Naive thymus-derived CD4-positive, alpha-beta T cell (primary cell): Measurements from ENCODE around the gene SMAP1. TPM values are rescaled to one million over a fixed set of nuclear protein-coding genes. Genes with fewer than 3 reads are reported as not detected.
A peak's percentile ranks its signal among the peaks of the same experiment; 100 is the strongest.

ENCODE experiments used
- ATAC-seq: fragments of 150-1000 bp; cut with Tn5 transposase; 2 replicates; pipeline ENCODE4 v1.10.0; 2021; ENCODE audit warnings: mild to moderate bottlenecking, moderate library complexity
- CTCF ChIA-PET: fragments of 350-600 bp; sonication (Branson Sonifier 250); formaldehyde crosslinking; loops from one replicate; lab custom pipeline; 2021; ENCODE audit warnings: antibody characterized with exemption; lab: Charles Lee
- POLR2A ChIA-PET: fragments of 350-600 bp; sonication (Branson Sonifier 250); formaldehyde crosslinking; loops from one replicate; lab custom pipeline; 2021; ENCODE audit warnings: antibody characterized with exemption, inconsistent platforms; lab: Charles Lee
- DNase-seq, 9 donors: peaks; one replicate each; pipeline versions ENCODE4 v3.0.0 to v3.0.0-alpha.2; 2020 to 2022; ENCODE audit warnings: mixed read lengths in 1 of 9
- H3K27ac ChIP-seq: one replicate; pipeline ENCODE4 v1.7.0; 2013; ENCODE audit warnings: mild to moderate bottlenecking, low read depth, low read length, moderate library complexity
- H3K27me3 ChIP-seq, 2 donors: one replicate each; pipeline ENCODE4 v1.7.0; 2013; ENCODE audit warnings: low read length in 2 of 2, mild to moderate bottlenecking in 2 of 2, moderate library complexity in 2 of 2; ENCODE audit not compliant: control insufficient read depth in 2 of 2, insufficient read depth in 2 of 2
- H3K36me3 ChIP-seq, 3 experiments: 1 replicate in 2 of 3; 2 replicates in 1 of 3; pipeline ENCODE4 v1.7.0; 2013; ENCODE audit warnings: low read length in 3 of 3, mild to moderate bottlenecking in 3 of 3, moderate library complexity in 1 of 3; ENCODE audit not compliant: insufficient read depth in 3 of 3, control insufficient read depth in 2 of 3
- H3K4me1 ChIP-seq, 2 donors: one replicate each; pipeline ENCODE4 v1.7.0; 2013; ENCODE audit warnings: low read length in 2 of 2, mild to moderate bottlenecking in 2 of 2, moderate library complexity in 1 of 2; ENCODE audit not compliant: control insufficient read depth in 2 of 2, insufficient read depth in 2 of 2
- H3K4me3 ChIP-seq: 2 replicates; pipeline ENCODE4 v1.7.0; 2013; ENCODE audit warnings: mild to moderate bottlenecking, low read length
- H3K9me3 ChIP-seq, 3 experiments: 1 replicate in 2 of 3; 2 replicates in 1 of 3; pipeline ENCODE4 v1.7.0; 2013; ENCODE audit warnings: low read length in 3 of 3; ENCODE audit not compliant: control insufficient read depth in 2 of 3
- H3K27ac Mint-ChIP-seq, 9 donors: one replicate each; pipeline ENCODE4 v1.8.0; 2020 to 2022; ENCODE audit warnings: mixed read lengths in 9 of 9, mild to moderate bottlenecking in 8 of 9, moderate library complexity in 5 of 9, inconsistent platforms in 2 of 9
- H3K27me3 Mint-ChIP-seq, 5 donors: one replicate each; pipeline ENCODE4 v1.8.0; 2021 to 2022; ENCODE audit warnings: mixed read lengths in 5 of 5, mild to moderate bottlenecking in 1 of 5
- H3K36me3 Mint-ChIP-seq, 5 donors: one replicate each; pipeline ENCODE4 v1.8.0; 2020 to 2022; ENCODE audit warnings: mixed read lengths in 5 of 5, mild to moderate bottlenecking in 3 of 5, inconsistent platforms in 1 of 5
- H3K4me1 Mint-ChIP-seq, 7 donors: one replicate each; pipeline ENCODE4 v1.8.0; 2020 to 2022; ENCODE audit warnings: mixed read lengths in 7 of 7, mild to moderate bottlenecking in 3 of 7, inconsistent platforms in 1 of 7
- H3K4me3 Mint-ChIP-seq, 10 donors: one replicate each; pipeline ENCODE4 v1.8.0; 2020 to 2022; ENCODE audit warnings: mild to moderate bottlenecking in 10 of 10, mixed read lengths in 10 of 10, moderate library complexity in 6 of 10, inconsistent platforms in 2 of 10
- H3K9me3 Mint-ChIP-seq, 11 donors: one replicate each; pipeline ENCODE4 v1.8.0; 2020 to 2022; ENCODE audit warnings: mixed read lengths in 11 of 11, mild to moderate bottlenecking in 4 of 11, inconsistent platforms in 1 of 11, moderate library complexity in 1 of 11
- intact Hi-C, 2 donors: fragments of 100-400 bp; cut with micrococcal nuclease; formaldehyde crosslinking; loops; one replicate each; pipeline ENCODE4 v1.15.1; 2023
- polyA plus RNA-seq, 2 donors: library from polyadenylated mRNA; unstranded; fragments of 300-500 nt; fragmentation: Illumina TruSeq; gene quantifications; one replicate each; pipeline ENCODE4 v1.2.3, GENCODE V29; 2021
- total RNA-seq, 6 experiments: library from RNA in 5 of 6; stranded (reverse) in 5 of 6; gene quantifications; 1 replicate in 5 of 6; 2 replicates in 1 of 6; pipeline ENCODE4 v1.2.3 and lab custom pipeline; 2021 to 2026

SMAP1 gene
- total and polyA plus RNA-seq, 7 experiments from 2014 or later, result 11.3 to 45.7 (median 19.7) TPM

DNA sequence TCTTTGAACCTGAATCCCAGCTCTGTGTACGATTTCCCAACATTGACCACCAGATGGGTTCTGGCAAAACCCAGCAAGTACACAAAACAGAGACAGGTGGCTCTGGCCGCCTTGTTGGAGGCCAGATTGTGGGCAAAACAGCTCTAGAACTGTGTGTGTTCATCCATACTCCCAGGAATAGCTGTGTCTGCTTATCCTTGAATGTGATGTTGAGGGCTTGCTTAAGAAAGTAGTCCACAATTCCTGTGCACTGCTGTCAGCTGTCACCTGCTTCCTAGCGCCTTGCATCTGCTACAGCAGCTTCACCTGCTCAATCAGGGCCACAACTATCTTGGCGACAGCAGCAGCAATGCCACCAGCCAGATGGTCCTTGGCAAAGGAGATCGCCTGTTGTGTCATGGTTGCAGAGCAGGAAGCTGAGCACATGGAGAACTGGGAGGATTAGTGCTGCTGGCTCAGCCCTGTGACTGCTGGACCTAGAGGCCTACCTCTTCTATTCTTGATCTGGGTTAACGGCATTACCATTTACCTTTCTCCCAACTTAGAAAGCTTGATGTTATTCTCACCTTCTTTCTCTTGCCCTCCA, 3.7 kb upstream of the SMAP1 start:
- no peak overlapping the region for H3K4me3 Mint-ChIP-seq
- ChIA-PET POLR2A (no interaction called here), CTCF (no interaction called here)
- H3K27ac Mint-ChIP-seq, result no peak overlapping the region
- H3K9me3 ChIP-seq, result no peaks in the 10 kb centered on the region
- intact Hi-C loops, result no loop called here
- H3K27me3 ChIP-seq, result no peaks in the 10 kb centered on the region
- peaks cover 12% of the 10 kb centered on the region in 2 donors for H3K4me1 ChIP-seq
- peaks cover 13 to 20% (median 17%) of the 10 kb centered on the region in 7 donors for H3K4me1 Mint-ChIP-seq
- peaks cover 0 to 18% (median 10%) of the 10 kb centered on the region in 5 donors for H3K27me3 Mint-ChIP-seq
- no peak overlapping the region for H3K4me3 ChIP-seq
- ATAC-seq (no peak), DNase-seq (no peak)
- H3K27ac ChIP-seq, result no peak overlapping the region
- peaks cover 0 to 7% (median 0%) of the 10 kb centered on the region in 3 experiments for H3K36me3 ChIP-seq
- peaks cover 0 to 10% (median 4%) of the 10 kb centered on the region in 5 donors for H3K36me3 Mint-ChIP-seq
- peaks cover 0 to 3% (median 0%) of the 10 kb centered on the region in 11 donors for H3K9me3 Mint-ChIP-seq

DNA sequence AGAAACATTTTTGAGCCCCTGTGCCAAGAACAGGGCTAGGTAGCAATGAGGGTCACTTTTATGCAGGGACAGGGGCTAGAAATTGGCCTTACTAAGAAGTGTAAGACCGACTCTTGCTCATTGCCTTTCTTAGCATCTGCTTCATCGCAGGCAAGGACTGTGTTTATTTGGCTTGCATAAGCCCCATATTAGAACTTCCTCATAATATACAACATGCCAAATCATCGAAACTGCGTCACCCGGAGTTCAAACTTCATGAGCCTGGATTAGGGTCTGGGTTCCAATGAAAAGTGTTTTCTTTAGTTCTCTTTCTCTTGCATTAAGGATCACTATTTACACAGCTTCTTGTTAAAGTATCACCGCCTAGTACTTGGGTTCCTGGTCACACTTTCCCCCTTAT, 977 bp upstream of the SMAP1 start:
- H3K4me3 Mint-ChIP-seq, result peak overlapping the region; percentile 83 to 96 (median 89)
- H3K4me1 Mint-ChIP-seq, result peaks cover 32 to 46% (median 43%) of the 10 kb centered on the region in 7 donors
- H3K4me1 ChIP-seq, result peaks cover 18 to 22% of the 10 kb centered on the region in 2 donors
- peak overlapping the region; percentile 92 to 98 (median 95) for H3K27ac Mint-ChIP-seq
- peaks cover 0 to 23% (median 4%) of the 10 kb centered on the region in 5 donors for H3K36me3 Mint-ChIP-seq
- H3K27ac ChIP-seq, result peak overlapping the region; percentile 82
- DNase-seq (no peak), ATAC-seq (no peak)
- ChIA-PET CTCF (interaction anchor here (1.3 kb wide), 1 partner anchor 20 kb away, joined by 8 read pairs; no protein-coding TSS in a partner anchor), POLR2A (interaction anchor here (0.6 to 5.6 kb wide), 6 partner anchors 10 to 622 kb away, joined by 3 to 35 read pairs (median 14); partner anchors contain the start of genes FAM135A, OGFRL1 and SDHAF4)
- H3K4me3 ChIP-seq, result peak overlapping the region; percentile 69
- no peaks in the 10 kb centered on the region for H3K9me3 ChIP-seq
- intact Hi-C loops, result loop anchor here (1.0 to 5.0 kb wide), 9 partner anchors 15 to 1956 kb away; partner anchors contain the start of genes LMBRD1 (in 2 of the 2), SDHAF4 (in 2 of the 2), COL19A1 (in 1 of the 2) and FAM135A (in 1 of the 2)
- H3K27me3 ChIP-seq, result no peaks in the 10 kb centered on the region
- peaks cover 0 to 4% (median 0%) of the 10 kb centered on the region in 11 donors for H3K9me3 Mint-ChIP-seq
- H3K36me3 ChIP-seq, result peaks cover 0 to 7% (median 0%) of the 10 kb centered on the region in 3 experiments
- H3K27me3 Mint-ChIP-seq, result peaks cover 0 to 9% (median 7%) of the 10 kb centered on the region in 5 donors

DNA sequence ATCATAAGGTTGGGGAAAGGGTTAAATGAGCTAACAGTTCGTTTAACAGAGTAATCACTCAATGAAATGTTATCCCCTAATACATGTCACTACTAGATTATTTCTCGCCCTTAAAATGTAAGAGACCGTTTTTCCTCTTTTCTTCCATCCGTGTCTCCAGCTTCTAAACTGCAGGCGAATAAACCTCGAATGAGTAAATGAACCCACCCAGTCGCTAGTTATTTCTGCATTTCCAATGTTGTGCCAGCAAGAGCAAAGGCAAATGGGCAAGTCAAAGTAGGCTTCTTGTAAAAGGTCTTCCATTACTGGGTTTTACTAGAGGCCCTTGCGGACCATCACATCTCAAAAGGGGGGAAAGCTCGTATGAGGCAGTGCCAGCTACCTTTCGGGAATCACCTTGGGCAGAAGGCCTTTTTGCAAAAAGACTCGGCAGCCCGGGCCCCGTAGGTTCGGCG, 400 bp upstream of the SMAP1 start:
- Mint-ChIP-seq H3K4me3 (peak overlapping the region; percentile 83 to 96 (median 89)), H3K4me1 (peaks cover 34 to 52% (median 49%) of the 10 kb centered on the region in 7 donors), H3K27me3 (peaks cover 0 to 4% (median 1%) of the 10 kb centered on the region in 5 donors), H3K27ac (peak overlapping the region; percentile 92 to 98 (median 95)), H3K36me3 (peaks cover 0 to 20% (median 2%) of the 10 kb centered on the region in 5 donors), H3K9me3 (peaks cover 0 to 4% (median 0%) of the 10 kb centered on the region in 11 donors)
- no peak for ATAC-seq
- DNase-seq, result no peak
- ChIA-PET POLR2A (interaction anchor here (0.6 to 5.6 kb wide), 7 partner anchors 10 to 871 kb away, joined by 3 to 35 read pairs (median 11); partner anchors contain the start of genes FAM135A, LMBRD1, OGFRL1 and SDHAF4), CTCF (interaction anchor here (1.3 to 2.0 kb wide), 2 partner anchors 18 to 19 kb away, joined by 8 to 9 read pairs; no protein-coding TSS in a partner anchor)
- no peaks in the 10 kb centered on the region for H3K27me3 ChIP-seq
- H3K27ac ChIP-seq, result peak overlapping the region; percentile 82
- peaks cover 21 to 22% of the 10 kb centered on the region in 2 donors for H3K4me1 ChIP-seq
- H3K9me3 ChIP-seq, result no peaks in the 10 kb centered on the region
- H3K36me3 ChIP-seq, result peaks cover 0 to 7% (median 0%) of the 10 kb centered on the region in 3 experiments
- H3K4me3 ChIP-seq, result peak overlapping the region; percentile 69
- intact Hi-C loops, result loop anchor here (1.0 to 5.0 kb wide), 9 partner anchors 16 to 1955 kb away; partner anchors contain the start of genes LMBRD1 (in 2 of the 2), SDHAF4 (in 2 of the 2), COL19A1 (in 1 of the 2) and FAM135A (in 1 of the 2)

DNA sequence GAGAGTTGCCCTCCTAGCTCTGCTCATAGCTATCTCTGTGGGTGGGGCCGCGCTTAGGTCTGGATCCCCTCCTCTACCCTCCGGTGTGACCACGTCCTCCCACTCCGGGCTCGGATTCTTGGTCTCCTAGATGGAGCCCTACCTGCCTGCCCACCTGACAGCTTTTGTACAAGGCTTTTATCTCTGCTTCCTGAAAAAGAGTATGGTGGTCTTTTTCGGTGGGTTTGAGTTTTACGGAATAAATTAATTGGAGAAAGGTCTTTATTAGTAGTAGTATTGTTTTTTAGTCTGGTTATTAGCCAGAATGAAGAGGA, 773 bp downstream of the SMAP1 start:
- Histone ChIP-seq H3K27ac (peak overlapping the region; percentile 82), H3K9me3 (no peaks in the 10 kb centered on the region), H3K4me3 (peak overlapping the region; percentile 69), H3K27me3 (no peaks in the 10 kb centered on the region), H3K36me3 (peaks cover 0 to 7% (median 0%) of the 10 kb centered on the region in 3 experiments), H3K4me1 (peaks cover 29 to 32% of the 10 kb centered on the region in 2 donors)
- ATAC-seq (no peak), DNase-seq (peak in 2 of 9 donors; percentile 21 to 30)
- Mint-ChIP-seq H3K4me1 (peaks cover 43 to 63% (median 60%) of the 10 kb centered on the region in 7 donors), H3K36me3 (peaks cover 0 to 25% (median 0%) of the 10 kb centered on the region in 5 donors), H3K4me3 (peak overlapping the region; percentile 83 to 96 (median 89)), H3K9me3 (peaks cover 0 to 2% (median 0%) of the 10 kb centered on the region in 11 donors), H3K27me3 (no peaks in the 10 kb centered on the region), H3K27ac (peak overlapping the region; percentile 67 to 88 (median 83))
- intact Hi-C loops, result loop anchor here (1.0 to 5.0 kb wide), 3 partner anchors 255 to 1954 kb away; partner anchors contain the start of genes COL19A1 (in 1 of the 2), FAM135A (in 1 of the 2) and KCNQ5 (in 1 of the 2)
- ChIA-PET POLR2A (interaction anchor here (0.6 to 5.6 kb wide), 6 partner anchors 12 to 256 kb away, joined by 3 to 35 read pairs (median 14); partner anchors contain the start of genes FAM135A and SDHAF4), CTCF (interaction anchor here (1.2 to 2.0 kb wide), 3 partner anchors 16 to 148 kb away, joined by 3 to 9 read pairs (median 3); no protein-coding TSS in a partner anchor)

DNA sequence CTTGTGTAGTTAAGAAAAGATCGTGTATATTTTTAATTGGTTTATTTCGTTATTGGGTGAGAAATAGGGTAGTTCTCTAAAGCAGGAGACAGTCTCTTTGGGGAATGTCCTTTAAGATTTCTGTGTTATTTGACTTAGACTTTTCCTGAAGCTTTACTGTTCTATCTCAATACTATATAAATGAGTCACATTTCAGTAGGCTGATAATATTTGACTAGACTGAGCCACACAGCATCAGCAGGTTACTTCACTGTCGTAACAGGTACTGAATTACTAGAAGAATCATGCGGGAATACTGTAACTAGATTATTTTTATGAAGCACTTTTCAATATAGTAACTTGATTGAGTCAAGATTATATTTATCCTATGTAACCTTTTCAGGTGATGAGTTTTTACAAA, 1.4 kb downstream of the SMAP1 start:
- DNase-seq, result no peak
- peak overlapping the region; percentile 67 to 88 (median 83) for H3K27ac Mint-ChIP-seq
- no peaks in the 10 kb centered on the region for H3K9me3 ChIP-seq
- H3K4me3 Mint-ChIP-seq, result peak overlapping the region; percentile 83 to 96 (median 89)
- peaks cover 0 to 25% (median 0%) of the 10 kb centered on the region in 5 donors for H3K36me3 Mint-ChIP-seq
- intact Hi-C loops, result loop anchor here in 1 of 2 donors (1.0 to 5.0 kb wide), 3 partner anchors 9 to 1953 kb away; partner anchors contain the start of genes COL19A1 and KCNQ5
- ChIA-PET CTCF (interaction anchor here (1.2 to 2.0 kb wide), 3 partner anchors 16 to 149 kb away, joined by 3 to 9 read pairs (median 3); no protein-coding TSS in a partner anchor), POLR2A (interaction anchor here (0.6 to 5.6 kb wide), 4 partner anchors 12 to 194 kb away, joined by 3 to 35 read pairs (median 20); partner anchors contain the start of gene SDHAF4)
- H3K27ac ChIP-seq, result no peak overlapping the region
- peaks cover 0 to 2% (median 0%) of the 10 kb centered on the region in 11 donors for H3K9me3 Mint-ChIP-seq
- H3K4me1 ChIP-seq, result peaks cover 29 to 32% of the 10 kb centered on the region in 2 donors
- peaks cover 0 to 7% (median 0%) of the 10 kb centered on the region in 3 experiments for H3K36me3 ChIP-seq
- H3K4me3 ChIP-seq, result peak overlapping the region; percentile 69
- no peaks in the 10 kb centered on the region for H3K27me3 ChIP-seq
- no peak for ATAC-seq
- H3K27me3 Mint-ChIP-seq, result no peaks in the 10 kb centered on the region
- H3K4me1 Mint-ChIP-seq, result peaks cover 49 to 70% (median 66%) of the 10 kb centered on the region in 7 donors

DNA sequence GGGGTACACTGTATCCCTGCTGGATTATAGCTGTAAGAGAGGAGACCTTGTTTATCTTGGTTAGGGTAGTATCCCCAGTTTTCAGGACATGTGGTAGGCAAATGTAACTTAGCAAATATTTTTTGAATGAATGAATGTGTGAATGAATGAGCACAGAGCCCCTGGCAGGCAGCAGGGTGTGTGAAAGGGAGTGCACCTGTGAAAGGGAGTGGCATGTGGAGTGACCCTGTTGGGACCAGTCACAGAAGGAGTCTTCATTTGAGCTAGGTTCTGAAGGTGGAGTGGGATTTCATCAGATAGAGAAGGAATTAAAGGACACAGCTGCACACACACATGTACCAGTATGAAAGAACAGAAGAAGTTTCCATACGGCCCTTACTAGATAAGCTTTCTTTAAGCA, 4.9 kb downstream of the SMAP1 start:
- peaks cover 35 to 80% (median 68%) of the 10 kb centered on the region in 7 donors for H3K4me1 Mint-ChIP-seq
- peak overlapping the region in 5 of 9 donors; percentile 3 to 78 (median 56) for H3K27ac Mint-ChIP-seq
- DNase-seq (no peak), ATAC-seq (no peak)
- H3K4me3 Mint-ChIP-seq, result peak overlapping the region in 6 of 10 donors; percentile 1 to 43 (median 16)
- peaks cover 0 to 21% (median 0%) of the 10 kb centered on the region in 5 donors for H3K36me3 Mint-ChIP-seq
- POLR2A ChIA-PET, result interaction anchor here (0.7 kb wide), 1 partner anchor 19 kb away, joined by 4 read pairs; no protein-coding TSS in a partner anchor
- intact Hi-C loops, result no loop called here
- H3K4me3 ChIP-seq, result no peak overlapping the region
- no peaks in the 10 kb centered on the region for H3K27me3 Mint-ChIP-seq
- no peaks in the 10 kb centered on the region for H3K27me3 ChIP-seq
- H3K36me3 ChIP-seq, result peaks cover 0 to 7% (median 0%) of the 10 kb centered on the region in 3 experiments
- CTCF ChIA-PET, result interaction anchor here (0.5 to 1.1 kb wide), 2 partner anchors 16 to 917 kb away, joined by 3 to 4 read pairs; no protein-coding TSS in a partner anchor
- H3K9me3 Mint-ChIP-seq, result peaks cover 0 to 1% (median 0%) of the 10 kb centered on the region in 11 donors
- no peaks in the 10 kb centered on the region for H3K9me3 ChIP-seq
- no peak overlapping the region for H3K27ac ChIP-seq
- H3K4me1 ChIP-seq, result peaks cover 22 to 24% of the 10 kb centered on the region in 2 donors
